Tongue (tissue), 2 donors: ENCODE data around the gene HDHD3. TPM values are rescaled to one million over a fixed set of nuclear protein-coding genes. Genes with fewer than 3 reads are reported as not detected.
"Not testable (repeated sequence)": the region's sequence is repeated elsewhere in the genome, so short reads cannot be mapped to it uniquely, and the experiment has no call there.

Experiments used
- DNase-seq: peaks from one replicate; pipeline ENCODE4 v3.0.0-alpha.2; 2015
- total RNA-seq: library from RNA; depleted of rRNA; stranded (reverse); fragments of >200 nt; gene quantifications from one replicate; pipeline ENCODE4 v1.2.3, GENCODE V29; 2014

The HDHD3 gene, protein sequence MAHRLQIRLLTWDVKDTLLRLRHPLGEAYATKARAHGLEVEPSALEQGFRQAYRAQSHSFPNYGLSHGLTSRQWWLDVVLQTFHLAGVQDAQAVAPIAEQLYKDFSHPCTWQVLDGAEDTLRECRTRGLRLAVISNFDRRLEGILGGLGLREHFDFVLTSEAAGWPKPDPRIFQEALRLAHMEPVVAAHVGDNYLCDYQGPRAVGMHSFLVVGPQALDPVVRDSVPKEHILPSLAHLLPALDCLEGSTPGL
- 13.0 TPM for total RNA-seq

DNA sequence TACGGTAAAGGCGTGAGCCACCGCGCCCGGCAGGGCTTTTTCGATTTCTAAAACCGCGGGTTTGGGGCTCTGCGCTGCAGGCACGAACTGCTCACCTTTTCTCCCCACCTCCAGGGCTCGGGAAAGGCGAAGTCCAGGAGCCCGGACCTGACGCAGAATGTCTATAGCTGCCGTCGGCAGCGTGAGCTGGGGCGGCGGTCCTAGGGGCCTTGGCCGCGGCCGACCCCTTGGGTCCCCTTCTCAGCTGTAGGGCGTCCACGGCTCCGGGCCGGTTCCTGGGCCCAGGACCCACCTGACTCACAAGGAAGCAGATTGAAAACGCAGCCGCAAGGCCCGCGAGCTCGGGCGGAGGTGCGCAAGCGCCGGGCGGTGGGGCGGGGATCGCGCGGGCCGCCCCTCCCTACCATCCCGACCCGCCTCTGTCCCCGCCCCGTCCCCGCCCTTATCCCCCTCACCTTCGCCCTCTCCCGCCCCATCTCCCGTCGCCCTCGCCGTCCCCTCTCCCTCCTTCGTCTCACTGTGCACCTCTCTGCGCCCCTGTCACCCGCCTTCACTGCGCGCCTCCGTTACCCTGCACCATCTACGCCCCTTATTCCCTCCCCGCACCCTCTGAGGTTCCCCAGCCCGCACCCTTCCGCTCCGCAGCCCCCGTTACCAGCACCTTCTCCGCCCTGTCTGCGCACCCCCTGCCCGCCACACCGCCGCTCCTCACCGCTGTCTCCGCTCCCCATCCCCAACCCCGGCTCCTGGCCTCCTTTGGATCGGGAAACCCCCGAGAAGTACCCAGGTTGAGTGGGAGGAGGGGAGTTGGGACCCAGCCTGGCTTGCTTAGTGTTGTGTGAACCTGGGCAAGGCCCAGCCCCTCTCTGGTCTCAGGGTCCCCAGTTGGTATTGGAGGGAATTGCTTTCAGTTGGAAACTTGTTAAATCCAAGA lies at the start of gene HDHD3:
HDHD3 (minus strand) TSS at position 353 of the 934 bp plus-strand sequence. CDS start 2,632 bp downstream, outside the sequence.
- peak; percentile 90 for DNase-seq

DNA sequence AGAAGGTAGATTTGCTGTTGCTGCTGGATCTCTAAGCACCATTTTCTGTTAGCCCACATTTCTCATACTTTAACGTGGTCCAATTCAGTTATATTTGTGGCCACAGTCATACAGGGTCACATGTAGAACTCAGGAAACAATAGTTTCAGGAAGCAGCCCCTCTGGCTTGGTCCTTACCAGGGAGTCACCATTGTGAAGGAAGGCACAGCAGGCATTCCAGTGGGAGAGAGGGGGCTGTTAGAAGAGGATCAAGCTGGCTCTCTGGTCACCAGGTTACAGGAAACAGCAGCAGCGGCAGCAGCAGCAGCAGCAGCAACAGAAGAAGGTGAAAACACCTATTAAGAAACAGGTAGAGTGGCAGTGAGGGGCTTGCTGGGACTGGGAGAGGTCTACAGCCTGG lies 48.3 kb upstream of the HDHD3 start:
- DNase-seq = no peak

DNA sequence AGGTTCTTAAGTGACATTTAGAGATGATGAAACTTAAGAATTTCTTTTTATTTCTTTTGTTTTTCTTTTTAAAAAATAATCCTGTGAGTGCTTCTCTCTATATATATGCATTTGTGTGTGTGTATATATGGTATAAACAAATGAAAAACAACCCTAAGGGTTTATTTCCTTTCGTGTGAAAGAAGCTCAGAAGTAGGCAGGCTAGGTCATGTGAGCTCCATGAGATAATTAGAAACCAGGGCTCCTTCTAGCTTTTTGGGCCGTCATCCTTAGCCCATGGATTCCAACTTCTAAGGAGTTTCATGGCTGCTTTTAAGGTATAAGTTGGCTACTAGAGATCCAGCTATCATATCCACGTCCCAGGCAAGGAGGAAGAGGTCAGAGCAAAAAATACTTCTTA lies 44.9 kb upstream of the HDHD3 start:
- DNase-seq = no peak

DNA sequence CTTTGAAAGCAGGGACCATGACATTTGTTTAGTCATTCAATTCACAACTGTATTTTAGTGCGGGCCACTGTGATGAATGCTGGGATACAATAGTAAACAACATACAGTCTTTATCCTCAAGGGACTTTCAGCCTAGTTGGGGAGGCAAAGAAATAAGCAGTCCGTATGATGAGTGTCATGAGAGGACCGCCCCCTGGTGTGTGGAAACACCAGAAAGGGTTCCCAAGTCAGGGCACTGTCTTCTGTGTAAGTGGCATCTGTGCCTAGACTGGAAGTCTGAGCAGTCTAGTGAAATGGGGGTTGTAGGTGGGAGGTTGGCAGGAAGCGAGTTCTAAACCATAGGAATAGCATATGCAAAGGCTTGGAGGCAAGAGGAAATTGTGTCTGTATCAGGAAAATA lies 40.6 kb upstream of the HDHD3 start:
- DNase-seq = no peak

DNA sequence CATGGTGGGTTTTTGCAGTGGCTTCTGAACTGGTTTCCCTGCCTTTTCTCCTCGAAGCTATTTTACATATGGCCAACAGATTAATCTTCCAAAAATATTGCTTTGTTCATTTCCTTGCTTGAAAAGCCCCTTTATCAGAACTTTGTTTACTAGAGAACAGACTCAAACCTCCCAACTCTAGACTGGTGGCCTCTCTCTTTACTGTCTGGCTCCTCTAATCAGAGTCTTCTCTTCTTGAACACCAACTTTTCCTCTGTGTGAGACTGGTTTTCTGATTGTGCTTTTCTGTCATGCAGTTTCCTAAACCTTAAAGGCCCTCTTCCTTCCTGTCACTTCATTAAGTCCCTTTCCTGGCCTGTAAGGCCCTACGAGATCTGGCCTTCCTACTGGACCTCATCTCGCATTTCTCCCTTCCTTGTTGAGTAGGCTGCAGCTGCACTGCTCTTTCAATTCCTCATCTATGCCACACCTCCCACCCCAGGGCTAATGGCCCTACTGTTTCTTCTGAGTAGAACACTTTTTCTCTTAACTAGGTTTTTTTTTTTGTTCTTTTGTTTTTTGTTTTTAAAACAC lies 39.4 kb upstream of the HDHD3 start:
- DNase-seq = no peak

DNA sequence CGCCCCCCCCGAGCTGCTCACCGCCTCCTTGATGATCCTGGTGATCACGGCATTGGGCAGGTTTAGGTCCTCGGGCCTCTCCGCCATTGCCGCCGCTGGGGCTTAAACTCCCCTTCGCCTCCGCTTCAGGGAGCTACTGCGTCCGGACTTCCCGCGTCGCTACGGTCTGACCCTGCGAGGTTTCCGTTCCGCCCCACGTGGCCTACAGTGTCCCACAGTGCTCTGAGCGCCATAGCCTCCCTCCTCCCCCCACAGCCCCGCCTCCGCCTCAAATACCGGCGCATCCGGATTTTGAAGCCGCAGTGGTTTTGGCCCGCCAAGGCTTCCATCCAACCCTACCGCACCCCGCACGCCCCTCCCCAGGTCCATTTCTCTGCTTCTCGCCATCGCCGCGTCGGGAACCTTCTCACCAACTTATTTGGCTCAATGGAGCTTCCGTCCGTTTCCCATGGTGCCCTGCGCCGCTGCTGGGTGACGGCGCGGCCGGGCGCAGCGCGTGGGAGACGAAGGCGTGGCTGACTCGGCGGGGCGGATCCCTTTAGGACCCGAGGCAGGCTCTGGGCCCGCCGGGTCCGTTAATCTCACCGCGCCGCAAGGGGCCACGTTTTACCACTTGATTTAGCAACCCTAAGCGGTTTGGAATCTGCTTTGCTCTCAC lies 33.5 kb upstream of the HDHD3 start, which contains the start of the genes C9orf43 and POLE3:
C9orf43 (plus strand) TSS at position 541 of the 658 bp plus-strand sequence. CDS start 2,747 bp downstream, outside the sequence.
POLE3 (minus strand) TSS at position 469 of the 658 bp plus-strand sequence; CDS start at position 87, 382 bp downstream.
- DNase-seq = peak; percentile 98

DNA sequence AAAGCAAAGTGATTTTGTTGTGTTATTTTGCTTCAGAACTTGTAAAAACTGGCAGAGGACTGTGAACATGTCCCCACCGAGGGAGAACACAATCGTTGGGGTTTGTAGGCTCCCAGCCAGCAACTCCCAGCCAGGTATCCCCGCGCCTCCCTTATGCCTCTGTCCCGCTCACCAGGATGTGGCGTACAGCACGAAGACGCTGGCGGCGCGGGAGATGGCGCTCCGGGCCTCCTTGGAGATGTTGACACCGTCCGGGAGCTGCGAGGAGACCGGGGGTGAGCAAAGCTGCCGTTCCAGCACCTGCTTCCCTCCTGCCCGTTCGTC lies 33.1 kb upstream of the HDHD3 start:
- DNase-seq = no peak

DNA sequence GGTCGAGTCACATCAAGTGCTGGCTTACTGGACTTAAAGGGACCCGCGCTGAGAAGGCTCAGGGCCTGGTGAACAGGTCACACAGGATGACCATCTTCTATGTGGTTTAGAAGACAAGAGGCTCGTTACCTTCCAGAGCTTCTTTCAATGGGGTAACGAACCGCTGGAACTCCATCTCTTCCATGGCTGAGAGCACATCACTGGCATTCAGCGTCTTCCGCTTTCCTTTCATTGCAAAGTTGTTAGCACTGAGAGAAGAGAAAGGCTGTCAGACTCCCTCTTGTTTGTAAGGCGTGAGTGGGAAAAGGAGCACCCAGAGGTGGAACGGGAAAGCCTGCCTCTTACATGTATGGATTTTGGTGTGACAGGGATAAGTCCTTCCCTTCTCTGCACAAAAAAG lies 32.7 kb upstream of the HDHD3 start:
- DNase-seq = no peak

DNA sequence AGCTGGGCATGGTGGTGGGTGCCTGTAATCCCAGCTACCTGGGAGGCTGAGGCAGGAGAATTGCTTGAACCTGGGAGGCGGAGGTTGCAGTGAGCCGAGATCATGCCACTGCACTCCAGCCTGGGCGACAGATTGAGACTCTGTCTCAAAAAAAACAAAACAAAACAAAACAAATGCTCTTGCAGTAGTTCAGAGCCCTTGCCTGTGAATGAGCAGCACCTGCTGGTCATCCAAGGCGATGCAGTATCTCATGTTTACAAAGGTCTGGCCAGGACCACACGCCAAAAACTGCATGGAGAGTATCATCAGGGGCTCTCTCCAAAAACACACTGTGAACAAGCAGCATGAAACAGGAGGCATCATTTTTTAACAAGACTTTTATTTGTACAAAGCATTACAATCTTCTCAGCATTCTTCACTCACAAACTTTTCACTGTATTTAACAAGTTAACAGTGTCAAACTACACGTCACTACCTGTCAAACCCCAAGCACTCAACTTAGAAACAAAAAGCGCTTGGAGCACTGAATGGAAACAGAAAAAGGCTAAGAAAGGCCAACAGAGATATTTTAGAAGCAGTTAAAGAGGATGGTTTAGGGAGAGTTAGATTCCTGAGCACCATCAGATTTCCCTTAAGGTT lies 30.2 kb upstream of the HDHD3 start:
- peak; percentile 81 for DNase-seq

DNA sequence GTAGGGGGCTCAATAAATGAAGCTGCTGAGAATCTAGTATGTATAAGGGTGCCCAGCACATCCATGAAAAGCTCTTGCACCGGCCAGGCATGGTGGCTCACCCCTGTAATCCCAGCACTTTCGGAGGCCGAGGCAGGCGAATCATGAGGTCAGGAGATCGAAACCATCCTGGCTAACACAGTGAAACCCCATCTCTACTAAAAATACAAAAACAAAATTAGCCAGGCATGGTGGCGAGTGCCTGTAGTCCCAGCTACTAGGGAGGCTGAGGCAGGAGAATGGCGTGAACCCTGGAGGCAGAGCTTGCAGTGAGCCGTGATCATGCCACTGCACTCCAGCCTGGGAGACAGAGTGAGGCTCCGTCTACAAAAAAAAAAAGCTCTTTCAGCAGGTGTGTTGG lies 29.6 kb upstream of the HDHD3 start:
- not testable (repeated sequence) for DNase-seq

DNA sequence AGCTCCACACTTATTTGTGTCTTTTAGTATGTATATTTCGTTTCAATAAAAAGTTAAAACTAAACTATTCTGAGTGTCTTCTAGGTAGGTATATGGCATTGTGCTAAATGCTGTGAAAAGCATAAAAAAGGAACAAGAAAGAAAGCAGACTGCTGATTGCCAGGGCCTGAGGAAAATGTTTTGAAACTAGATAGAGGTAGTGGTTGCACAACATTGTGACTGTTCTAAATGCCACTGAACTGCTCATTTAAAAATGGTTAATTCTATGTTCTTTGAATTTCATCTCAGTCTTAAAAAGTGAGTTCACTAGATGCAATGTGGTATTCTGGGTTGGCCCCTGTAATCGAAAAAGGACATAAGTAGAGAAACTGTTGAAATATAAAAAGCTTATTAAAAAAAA lies 26.9 kb upstream of the HDHD3 start:
- no peak for DNase-seq

DNA sequence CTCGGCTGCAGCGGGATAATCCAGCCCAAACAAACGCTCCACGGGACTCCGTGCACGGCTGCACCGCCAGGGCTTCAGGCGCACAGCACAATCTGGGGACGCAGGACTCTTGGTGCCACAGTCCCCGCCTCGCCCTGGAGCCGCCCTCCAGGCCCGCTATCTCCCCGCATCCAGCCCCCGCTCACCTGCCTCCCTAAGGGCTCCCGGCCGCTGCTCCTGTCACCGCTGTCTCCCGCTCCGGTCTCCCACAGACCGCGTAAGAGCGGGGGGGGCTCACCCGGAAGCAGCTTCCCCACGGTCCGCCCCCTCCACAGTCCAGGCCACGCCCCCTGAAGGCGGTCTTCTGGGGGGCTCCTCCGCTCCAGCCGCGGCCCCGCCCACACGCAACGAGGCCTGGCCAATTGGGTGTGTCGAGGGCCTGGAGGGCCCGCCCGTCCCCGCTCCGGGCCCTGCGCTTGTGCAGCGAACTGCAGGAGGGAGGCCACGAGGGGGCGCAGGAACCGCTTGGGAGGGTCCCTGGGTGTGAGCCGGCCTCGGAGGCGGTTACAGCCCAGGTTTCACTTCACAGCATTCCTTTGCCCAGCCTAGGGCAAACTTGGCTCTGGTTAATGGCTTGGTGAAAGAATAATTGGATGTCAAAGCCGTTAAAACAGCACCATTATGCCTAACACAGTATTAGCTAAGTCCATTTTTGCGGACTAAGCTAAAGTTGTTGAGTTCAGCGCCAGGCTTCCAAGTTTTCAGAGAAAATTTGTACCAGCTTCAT lies 24.4 kb upstream of the HDHD3 start, which contains the start of gene ALAD:
ALAD (minus strand) TSS at position 258 of the 766 bp plus-strand sequence. CDS start 7,725 bp downstream, outside the sequence.
- peak; percentile 100 for DNase-seq

DNA sequence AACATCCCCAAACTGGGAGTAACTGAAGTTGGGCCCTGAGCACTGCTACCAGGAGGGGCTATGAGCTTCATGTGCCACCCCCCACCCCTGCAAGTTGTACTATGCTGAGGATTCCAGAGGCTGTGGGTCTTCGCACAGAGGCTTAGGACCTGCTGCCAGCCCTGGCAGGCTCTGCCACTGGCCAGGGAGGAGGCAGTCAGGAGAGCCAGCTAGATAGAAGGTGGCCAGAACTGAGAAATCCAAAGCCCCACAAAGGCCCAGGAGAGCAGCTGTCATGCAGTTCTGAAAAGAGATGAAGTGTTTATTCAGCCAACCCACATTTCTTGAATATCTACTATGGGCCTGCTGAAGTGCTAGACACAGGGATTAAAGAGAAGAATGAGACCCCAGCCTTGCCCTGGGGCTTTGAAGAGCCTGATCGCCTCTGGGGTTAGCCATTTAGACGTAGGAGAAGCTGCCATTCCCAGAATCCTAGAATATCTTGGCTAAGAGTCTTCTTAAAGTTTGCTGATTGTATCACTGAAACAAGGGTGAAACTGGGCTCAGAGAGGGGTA lies 22.9 kb upstream of the HDHD3 start:
- DNase-seq = no peak

DNA sequence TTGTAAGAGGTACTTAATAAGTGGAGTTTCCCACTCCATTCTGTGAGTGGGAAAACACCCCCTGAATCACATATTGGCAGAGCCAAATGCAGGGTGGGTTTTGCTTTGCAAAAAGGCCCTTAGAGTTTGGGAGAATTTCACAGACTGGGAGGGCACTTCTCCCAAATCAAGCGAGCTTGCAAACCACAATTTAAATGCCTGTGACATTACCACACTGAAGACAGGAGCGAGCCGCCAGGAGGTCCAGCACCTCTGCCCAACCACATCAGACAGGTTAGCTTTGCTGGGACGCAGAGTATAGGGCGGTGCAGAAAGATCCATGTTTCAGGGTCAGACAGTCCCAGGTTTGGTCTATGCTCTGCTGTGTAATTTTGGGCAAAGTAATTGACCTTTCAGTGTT lies 22.0 kb upstream of the HDHD3 start:
- DNase-seq = no peak

DNA sequence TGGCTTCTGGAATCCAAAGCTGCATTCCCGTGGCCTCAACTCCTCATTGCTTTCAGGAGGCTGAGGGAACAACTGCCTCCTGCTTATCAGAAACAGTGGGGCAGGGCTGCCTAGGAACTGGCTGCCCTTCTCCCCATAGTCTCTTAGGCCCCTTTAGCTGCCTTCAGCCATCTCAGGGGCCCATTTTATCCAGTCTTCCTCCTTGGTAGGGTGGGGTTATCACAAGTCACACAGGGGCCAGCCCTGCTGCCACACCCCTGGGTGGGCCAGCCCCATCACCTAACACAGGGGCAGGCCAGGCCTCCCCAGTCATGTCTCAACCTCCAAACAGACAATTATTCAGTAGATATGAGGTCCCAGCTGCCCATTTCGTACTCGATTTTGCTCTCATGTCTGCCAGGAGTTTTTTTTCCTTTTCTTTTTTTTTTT lies 20.4 kb upstream of the HDHD3 start:
- DNase-seq = no peak

DNA sequence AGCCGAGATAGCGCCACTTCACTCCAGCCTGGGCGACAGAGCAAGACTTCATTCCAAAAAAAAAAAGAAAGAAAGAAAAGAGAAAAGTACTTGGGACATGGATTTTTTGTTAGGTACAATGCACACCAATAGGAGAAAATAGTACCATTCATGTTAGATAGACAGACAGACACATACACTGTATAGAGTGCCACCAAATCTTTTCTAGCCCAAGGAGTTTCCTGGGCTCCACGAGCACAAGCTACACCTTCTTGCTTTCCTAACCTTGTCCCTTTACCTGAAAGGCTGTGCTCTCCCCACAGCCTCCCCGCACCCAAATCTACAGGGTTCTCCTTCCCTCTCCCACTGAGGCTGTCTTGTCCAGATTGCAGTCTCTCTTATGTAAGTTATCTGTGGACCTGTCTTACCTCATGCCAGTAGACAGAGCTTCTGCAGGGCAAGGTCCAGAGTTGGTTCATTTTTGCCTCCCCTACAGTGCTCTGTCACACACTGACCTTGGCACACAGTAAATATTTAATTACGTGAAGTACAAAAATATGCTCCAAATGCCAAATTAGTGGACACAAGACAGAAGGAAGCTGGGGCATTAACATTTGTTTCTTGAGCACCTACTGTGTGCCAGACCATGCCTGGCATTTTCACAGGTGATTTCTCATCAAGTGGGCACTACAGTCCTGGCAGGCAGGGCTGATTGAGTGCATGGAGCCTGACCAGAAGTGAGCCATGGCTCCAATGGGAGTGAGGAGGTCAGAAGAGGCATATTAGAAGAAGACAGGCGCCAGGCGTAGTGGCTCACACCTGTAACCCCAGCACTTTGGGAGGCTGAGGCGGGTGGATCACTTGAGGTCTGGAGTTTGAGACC lies 18.4 kb upstream of the HDHD3 start:
- DNase-seq = no peak

DNA sequence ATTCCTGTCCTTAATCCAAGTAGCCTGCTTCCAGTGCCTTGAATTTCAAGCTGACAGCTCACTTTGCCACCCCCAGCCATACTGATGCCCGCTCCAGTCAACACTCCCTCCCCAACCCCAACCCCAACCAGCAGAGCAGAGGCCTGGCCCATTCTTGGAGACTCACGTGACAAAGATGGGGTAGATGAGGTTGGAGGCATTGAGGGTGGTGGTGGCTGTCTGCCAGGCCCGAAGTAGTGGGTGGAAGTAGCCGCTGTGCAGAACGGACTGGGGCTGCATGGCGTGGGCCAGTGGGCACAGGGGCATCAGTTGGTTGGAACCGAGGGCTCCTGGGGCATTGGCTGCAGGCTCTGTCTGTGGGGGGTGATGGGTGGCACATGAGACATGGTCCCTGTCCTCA lies 16.5 kb upstream of the HDHD3 start:
- DNase-seq = no peak

DNA sequence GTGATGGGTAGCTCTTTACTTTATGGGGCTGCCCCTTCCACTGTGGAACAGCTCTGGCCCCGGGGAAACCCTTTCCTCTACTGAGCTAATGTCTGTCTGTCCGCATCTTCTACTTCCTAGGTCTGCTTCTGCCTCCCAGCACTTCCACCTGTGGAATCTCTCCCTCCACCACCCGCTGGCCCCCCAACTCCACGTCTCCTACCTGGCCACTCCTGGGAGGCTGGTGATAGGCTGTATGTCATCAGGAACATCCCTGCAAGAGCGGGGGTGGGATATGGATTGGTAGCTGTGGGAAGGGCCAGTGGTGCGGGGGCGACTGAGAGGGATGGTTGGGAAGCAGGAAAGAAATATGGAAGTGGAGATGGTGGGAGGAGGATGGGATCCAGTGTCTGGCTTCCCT lies 15.1 kb upstream of the HDHD3 start:
- DNase-seq = no peak

DNA sequence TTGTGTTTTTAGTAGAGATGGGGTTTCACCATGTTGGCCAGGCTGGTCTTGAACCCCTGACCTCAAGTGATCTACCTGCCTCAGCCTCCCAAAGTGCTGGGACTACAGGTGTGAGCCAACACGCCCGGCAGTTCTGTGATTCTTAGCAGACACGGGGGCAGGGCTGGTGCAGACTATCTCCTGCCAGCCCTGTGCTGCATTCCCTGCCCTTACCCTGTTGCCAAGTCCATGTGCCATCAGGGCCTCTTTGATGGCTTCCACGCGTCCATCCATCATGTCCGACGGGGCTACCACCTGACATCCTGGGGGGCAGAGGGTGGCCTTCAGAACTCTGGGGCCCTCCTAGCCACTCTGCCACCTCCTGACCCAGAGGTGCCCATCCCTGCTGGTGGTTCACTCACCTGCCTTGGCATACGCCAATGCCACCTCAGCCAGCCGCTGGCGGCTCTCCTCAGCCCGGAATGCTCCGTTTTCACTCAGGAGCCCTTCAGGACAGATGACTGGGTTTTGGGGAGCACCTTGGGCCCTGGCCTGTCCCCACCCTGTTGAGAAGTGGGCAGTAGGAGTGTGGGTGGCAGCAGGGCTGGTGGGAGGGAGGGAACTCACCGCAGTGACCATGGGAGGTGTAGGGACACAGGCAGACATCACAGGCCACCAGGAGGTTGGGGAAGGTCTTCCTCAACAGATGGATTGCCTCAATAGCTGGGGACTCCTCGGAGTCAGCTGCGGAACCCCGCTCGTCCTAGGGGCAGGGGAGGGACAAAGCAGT lies 13.6 kb upstream of the HDHD3 start:
- DNase-seq = no peak
